PFSK-1 (cell line): ENCODE data around the gene RNF39.

Experiments
- POLR2AphosphoS5 ChIP-seq: IDR thresholded peaks from 2 replicates; pipeline ENCODE4 v1.6.1; 2012; ENCODE audit warnings: low read depth, mild to moderate bottlenecking, control low read depth, low read length, moderate library complexity
- REST ChIP-seq, 2 experiments: IDR thresholded peaks; 2 replicates each; pipeline versions ENCODE4 v1.6.1 to v1.8.0; 2011 to 2012; ENCODE audit warnings: low read depth in 2 of 2, low read length in 2 of 2, control low read depth in 1 of 2, inconsistent platforms in 1 of 2, mild to moderate bottlenecking in 1 of 2, moderate library complexity in 1 of 2; ENCODE audit not compliant: insufficient read depth in 1 of 2
- SIN3A ChIP-seq: IDR thresholded peaks from 2 replicates; pipeline ENCODE4 v1.6.1; 2012; ENCODE audit warnings: mild to moderate bottlenecking, low read length, moderate library complexity, borderline replicate concordance; ENCODE audit not compliant: insufficient read depth
- TAF1 ChIP-seq: IDR thresholded peaks from 2 replicates; pipeline ENCODE4 v1.6.1; 2012; ENCODE audit warnings: low read length, control low read depth, borderline replicate concordance; ENCODE audit not compliant: insufficient read depth

- TF ChIP-seq TAF1 = no peak
- TF ChIP-seq SIN3A = no peak
- TF ChIP-seq POLR2AphosphoS5 = no peak
- no peak for TF ChIP-seq REST (IDR thresholded peaks at IDR 0.05; ENCODE audit: insufficient read depth in 1 of 2, low read depth in 2 of 2, low read length in 2 of 2)
Observed at GRCh38 chr6:30053682-30054081, 21.9 kb downstream of the RNF39 start.
